Liver (tissue), 9 donors: ENCODE measurements around the gene PDXK. TPM values are rescaled to one million over a fixed set of nuclear protein-coding genes. Genes with fewer than 3 reads are reported as not detected.

Source experiments
- DNase-seq: peaks from one replicate; pipeline ENCODE4 v3.0.0-alpha.2; 2017; ENCODE audit warnings: low spot score
- H3K27ac ChIP-seq, 2 donors: one replicate each; pipeline ENCODE4 v1.7.0; 2013; ENCODE audit warnings: inconsistent platforms in 2 of 2, low read length in 2 of 2, control low read depth in 1 of 2, low read depth in 1 of 2, mild to moderate bottlenecking in 1 of 2
- H3K27me3 ChIP-seq, 4 donors: one replicate each; pipeline versions ENCODE4 v1.6.1 to v1.7.0; 2013; ENCODE audit warnings: low read length in 3 of 4, inconsistent platforms in 1 of 4, mild to moderate bottlenecking in 1 of 4, moderate library complexity in 1 of 4; ENCODE audit not compliant: control insufficient read depth in 4 of 4, insufficient read depth in 4 of 4
- H3K36me3 ChIP-seq, 4 donors: one replicate each; pipeline versions ENCODE4 v1.6.1 to v1.7.0; 2013; ENCODE audit warnings: low read length in 3 of 4, mild to moderate bottlenecking in 3 of 4, low read depth in 1 of 4, moderate library complexity in 1 of 4; ENCODE audit not compliant: control insufficient read depth in 4 of 4, insufficient read depth in 3 of 4
- H3K4me1 ChIP-seq, 4 donors: one replicate each; pipeline versions ENCODE4 v1.6.1 to v1.7.0; 2013; ENCODE audit warnings: low read length in 3 of 4, mild to moderate bottlenecking in 3 of 4, moderate library complexity in 1 of 4; ENCODE audit not compliant: control insufficient read depth in 4 of 4, insufficient read depth in 4 of 4
- H3K4me3 ChIP-seq, 3 donors: one replicate each; pipeline versions ENCODE4 v1.6.1 to v1.7.0; 2013; ENCODE audit warnings: low read length in 3 of 3, control low read depth in 1 of 3, low read depth in 1 of 3, mild to moderate bottlenecking in 1 of 3
- H3K9ac ChIP-seq, 2 donors: one replicate each; pipeline ENCODE4 v1.7.0; 2013; ENCODE audit warnings: low read length in 2 of 2, mild to moderate bottlenecking in 2 of 2, moderate library complexity in 2 of 2, control low read depth in 1 of 2, low read depth in 1 of 2
- H3K9me3 ChIP-seq, 4 donors: one replicate each; pipeline versions ENCODE4 v1.6.1 to v1.7.0; 2013; ENCODE audit warnings: low read length in 3 of 4; ENCODE audit not compliant: control insufficient read depth in 4 of 4
- FOXA1 ChIP-seq: IDR thresholded peaks from 2 replicates; pipeline ENCODE4 v1.6.1; 2016; ENCODE audit warnings: antibody characterized with exemption
- GABPA ChIP-seq, 2 donors: IDR thresholded peaks in 1 of 2; conservative IDR thresholded peaks in 1 of 2; 2 replicates each; pipeline ENCODE4 v1.6.1; 2016; ENCODE audit warnings: antibody characterized with exemption in 2 of 2, mild to moderate bottlenecking in 1 of 2, moderate library complexity in 1 of 2
- HNF4A ChIP-seq, 2 donors: conservative IDR thresholded peaks; 2 replicates each; pipeline ENCODE4 v1.6.1; 2016; ENCODE audit warnings: antibody characterized with exemption in 2 of 2, mild to moderate bottlenecking in 2 of 2
- JUND ChIP-seq, 2 donors: IDR thresholded peaks; 2 replicates each; pipeline ENCODE4 v1.6.1; 2016; ENCODE audit warnings: antibody characterized with exemption in 2 of 2
- NR2F2 ChIP-seq: IDR thresholded peaks from 2 replicates; pipeline ENCODE4 v1.6.1; 2016; ENCODE audit warnings: antibody characterized with exemption
- RAD21 ChIP-seq, 2 donors: IDR thresholded peaks; 2 replicates each; pipeline ENCODE4 v1.6.1; 2016; ENCODE audit warnings: antibody characterized with exemption in 2 of 2, mild to moderate bottlenecking in 2 of 2
- SP1 ChIP-seq: IDR thresholded peaks from 2 replicates; pipeline ENCODE4 v1.6.1; 2018; ENCODE audit warnings: antibody characterized with exemption, mild to moderate bottlenecking
- TAF1 ChIP-seq: conservative IDR thresholded peaks from 2 replicates; pipeline ENCODE4 v1.6.1; 2016; ENCODE audit warnings: antibody characterized with exemption, mild to moderate bottlenecking
- YY1 ChIP-seq: IDR thresholded peaks from 2 replicates; pipeline ENCODE4 v1.6.1; 2016; ENCODE audit warnings: antibody characterized with exemption, mild to moderate bottlenecking
- WGBS: extraction: QIAGEN DNeasy Blood & Tissue Kit; methylation state at CpG from one replicate; pipeline ENCODE4 v1.1.7; 2013; 5-methylcytosine and 5-hydroxymethylcytosine counted together
- polyA plus RNA-seq, 2 donors: library from polyadenylated mRNA; stranded (reverse) in 1 of 2; unstranded in 1 of 2; fragments of 200-250 nt in 1 of 2; fragments of >200 nt in 1 of 2; fragmentation: Nextera tagmentation in 1 of 2; extraction: Ambion mirVana in 1 of 2; gene quantifications; one replicate each; pipeline versions ENCODE4 v1.2.1 to v1.2.3, GENCODE V29; 2013 to 2015
- total RNA-seq, 2 donors: library from RNA; depleted of rRNA; stranded (reverse); fragments of >200 nt; gene quantifications; one replicate each; pipeline ENCODE4 v1.2.3, GENCODE V29; 2014
- TF ChIP-seq, protein P1 (sequence below): IDR thresholded peaks from 2 replicates; pipeline ENCODE4 v1.6.1; 2016; ENCODE audit warnings: antibody characterized with exemption, mild to moderate bottlenecking
- TF ChIP-seq, protein P2 (sequence below): IDR thresholded peaks from 2 replicates; pipeline ENCODE4 v1.6.1; 2016; ENCODE audit warnings: antibody characterized with exemption
- TF ChIP-seq, protein P3 (sequence below): fragments of 150-350 bp; IDR thresholded peaks from 2 replicates; pipeline ENCODE4 v1.5.1; 2017; ENCODE audit warnings: improper control_type of control experiment, low read depth, low read length; ENCODE audit not compliant: missing input control
- donor health status: healthy.
- donor health status: healthy.
- donor health status: healthy.
- donor health status: healthy.
- donor health status: healthy.

PDXK gene
- total and polyA plus RNA-seq, 4 donors: 20.5 to 104 (median 34.9) TPM

- TF ChIP-seq, protein P1, sequence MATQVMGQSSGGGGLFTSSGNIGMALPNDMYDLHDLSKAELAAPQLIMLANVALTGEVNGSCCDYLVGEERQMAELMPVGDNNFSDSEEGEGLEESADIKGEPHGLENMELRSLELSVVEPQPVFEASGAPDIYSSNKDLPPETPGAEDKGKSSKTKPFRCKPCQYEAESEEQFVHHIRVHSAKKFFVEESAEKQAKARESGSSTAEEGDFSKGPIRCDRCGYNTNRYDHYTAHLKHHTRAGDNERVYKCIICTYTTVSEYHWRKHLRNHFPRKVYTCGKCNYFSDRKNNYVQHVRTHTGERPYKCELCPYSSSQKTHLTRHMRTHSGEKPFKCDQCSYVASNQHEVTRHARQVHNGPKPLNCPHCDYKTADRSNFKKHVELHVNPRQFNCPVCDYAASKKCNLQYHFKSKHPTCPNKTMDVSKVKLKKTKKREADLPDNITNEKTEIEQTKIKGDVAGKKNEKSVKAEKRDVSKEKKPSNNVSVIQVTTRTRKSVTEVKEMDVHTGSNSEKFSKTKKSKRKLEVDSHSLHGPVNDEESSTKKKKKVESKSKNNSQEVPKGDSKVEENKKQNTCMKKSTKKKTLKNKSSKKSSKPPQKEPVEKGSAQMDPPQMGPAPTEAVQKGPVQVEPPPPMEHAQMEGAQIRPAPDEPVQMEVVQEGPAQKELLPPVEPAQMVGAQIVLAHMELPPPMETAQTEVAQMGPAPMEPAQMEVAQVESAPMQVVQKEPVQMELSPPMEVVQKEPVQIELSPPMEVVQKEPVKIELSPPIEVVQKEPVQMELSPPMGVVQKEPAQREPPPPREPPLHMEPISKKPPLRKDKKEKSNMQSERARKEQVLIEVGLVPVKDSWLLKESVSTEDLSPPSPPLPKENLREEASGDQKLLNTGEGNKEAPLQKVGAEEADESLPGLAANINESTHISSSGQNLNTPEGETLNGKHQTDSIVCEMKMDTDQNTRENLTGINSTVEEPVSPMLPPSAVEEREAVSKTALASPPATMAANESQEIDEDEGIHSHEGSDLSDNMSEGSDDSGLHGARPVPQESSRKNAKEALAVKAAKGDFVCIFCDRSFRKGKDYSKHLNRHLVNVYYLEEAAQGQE: no peak
- TF ChIP-seq FOXA1: no peak
- TF ChIP-seq, protein P2, sequence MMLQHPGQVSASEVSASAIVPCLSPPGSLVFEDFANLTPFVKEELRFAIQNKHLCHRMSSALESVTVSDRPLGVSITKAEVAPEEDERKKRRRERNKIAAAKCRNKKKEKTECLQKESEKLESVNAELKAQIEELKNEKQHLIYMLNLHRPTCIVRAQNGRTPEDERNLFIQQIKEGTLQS: no peak
These were observed 30.0 kb upstream of the PDXK start (continued) for GRCh38 chr21:43688906-43689305.

DNA sequence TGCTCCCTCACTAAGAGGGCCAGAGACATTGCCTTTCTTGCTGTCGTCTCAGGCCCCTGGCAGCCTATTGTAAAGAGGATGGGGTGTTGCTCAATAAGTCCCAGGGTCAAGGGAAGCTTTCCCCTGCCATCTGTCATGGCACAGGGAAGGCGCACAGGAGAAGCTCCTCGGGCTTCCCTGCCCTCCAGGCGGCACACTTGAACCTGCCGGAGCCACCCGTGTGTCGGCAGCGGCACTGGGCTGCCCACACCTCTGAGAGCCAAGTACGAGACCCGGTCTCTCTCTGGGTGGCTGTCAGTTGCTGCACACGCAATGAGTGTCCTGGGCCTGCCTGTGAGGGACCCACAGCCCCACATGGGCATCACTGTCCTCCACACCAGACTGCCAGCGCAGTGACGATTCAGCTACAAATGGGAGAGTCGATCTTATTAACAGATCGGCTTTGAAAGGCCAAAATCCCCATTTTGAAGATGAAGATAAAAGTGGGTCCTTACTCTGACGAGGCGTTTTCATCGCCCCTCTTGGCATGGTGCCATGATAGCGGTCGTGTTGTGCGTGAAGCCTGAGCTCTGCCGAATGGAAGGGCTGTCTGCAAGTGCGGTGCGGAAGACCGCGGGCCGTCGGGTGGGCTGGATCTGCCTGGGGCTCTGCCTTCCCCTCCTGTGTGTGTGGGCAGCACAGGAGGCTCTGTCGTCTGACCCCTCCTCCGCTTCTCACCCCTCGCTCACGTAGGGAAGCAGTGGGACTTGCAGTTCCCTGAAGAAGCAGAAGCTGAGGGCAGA is 29.2 kb upstream of the PDXK start:
- Histone ChIP-seq H3K9me3 (no peaks in the 10 kb centered on the region), H3K4me3 (no peak overlapping the region), H3K9ac (no peak overlapping the region), H3K27me3 (no peaks in the 10 kb centered on the region), H3K36me3 (peaks cover 22 to 89% (median 36%) of the 10 kb centered on the region in 4 donors), H3K4me1 (no peaks in the 10 kb centered on the region), H3K27ac (no peak overlapping the region)
- DNase-seq: no peak
- no peak for TF ChIP-seq RAD21 (IDR thresholded peaks at IDR 0.05)
- no peak for TF ChIP-seq TAF1
- TF ChIP-seq, protein P1: no peak
- no peak for TF ChIP-seq GABPA (IDR thresholded peaks at IDR 0.05 in 1 of 2, conservative IDR thresholded peaks at IDR 0.05 in 1 of 2)
- no peak for TF ChIP-seq FOXA1
- TF ChIP-seq HNF4A (conservative IDR thresholded peaks at IDR 0.05): no peak
- TF ChIP-seq JUND (IDR thresholded peaks at IDR 0.05): no peak
- no peak for TF ChIP-seq SP1
- TF ChIP-seq NR2F2: no peak
- TF ChIP-seq, protein P3, sequence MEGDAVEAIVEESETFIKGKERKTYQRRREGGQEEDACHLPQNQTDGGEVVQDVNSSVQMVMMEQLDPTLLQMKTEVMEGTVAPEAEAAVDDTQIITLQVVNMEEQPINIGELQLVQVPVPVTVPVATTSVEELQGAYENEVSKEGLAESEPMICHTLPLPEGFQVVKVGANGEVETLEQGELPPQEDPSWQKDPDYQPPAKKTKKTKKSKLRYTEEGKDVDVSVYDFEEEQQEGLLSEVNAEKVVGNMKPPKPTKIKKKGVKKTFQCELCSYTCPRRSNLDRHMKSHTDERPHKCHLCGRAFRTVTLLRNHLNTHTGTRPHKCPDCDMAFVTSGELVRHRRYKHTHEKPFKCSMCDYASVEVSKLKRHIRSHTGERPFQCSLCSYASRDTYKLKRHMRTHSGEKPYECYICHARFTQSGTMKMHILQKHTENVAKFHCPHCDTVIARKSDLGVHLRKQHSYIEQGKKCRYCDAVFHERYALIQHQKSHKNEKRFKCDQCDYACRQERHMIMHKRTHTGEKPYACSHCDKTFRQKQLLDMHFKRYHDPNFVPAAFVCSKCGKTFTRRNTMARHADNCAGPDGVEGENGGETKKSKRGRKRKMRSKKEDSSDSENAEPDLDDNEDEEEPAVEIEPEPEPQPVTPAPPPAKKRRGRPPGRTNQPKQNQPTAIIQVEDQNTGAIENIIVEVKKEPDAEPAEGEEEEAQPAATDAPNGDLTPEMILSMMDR: no peak
- TF ChIP-seq YY1: no peak
- WGBS: 95% methylated on average over 32 of the region's 32 CpGs
